HCT116 (cell line): ENCODE data around the gene USP28. TPM values are rescaled to one million over a fixed set of nuclear protein-coding genes. Genes with fewer than 3 reads are reported as not detected.

Source experiments
- ATAC-seq: fragments of 200-7000 bp; cut with Tn5 transposase; 2 replicates; pipeline ENCODE4 v1.9.1; 2020; ENCODE audit warnings: mild to moderate bottlenecking, moderate library complexity
- BruUV-seq: library from RNA; stranded (reverse); fragments of 400-500 nt; replicated peaks from 2 replicates; lab custom pipeline; 2021; lab: Mats Ljungman, UMichigan
- CTCF ChIA-PET: fragments of 300-600 bp; sonication (Branson Sonifier 250); formaldehyde crosslinking; loops from one replicate; lab custom pipeline; 2021; ENCODE audit warnings: antibody characterized with exemption; lab: Charles Lee
- POLR2A ChIA-PET: fragments of 300-600, 350-600 bp; sonication (Branson Sonifier 250); formaldehyde crosslinking; loops from one replicate; lab custom pipeline; 2021; ENCODE audit warnings: antibody characterized with exemption; lab: Charles Lee
- RAD21 ChIA-PET, 2 experiments: fragments of 300-600 bp; sonication (Branson Sonifier 250); formaldehyde crosslinking; loops; one replicate each; lab custom pipeline; 2023; ENCODE audit warnings: low total read pairs in 2 of 2; ENCODE audit not compliant: uncharacterized antibody in 2 of 2, unreplicated experiment in 2 of 2, low non-redundant PET in 1 of 2; lab: Charles Lee
- DNase-seq: peaks from one replicate; pipeline ENCODE4 v3.0.0-alpha.2; 2010; ENCODE audit warnings: low read depth, low spot score
- H2AFZ ChIP-seq: fragments of 200-600 bp; shearing (Covaris generic), sonication (generic); 2 replicates; pipeline ENCODE4 v1.6.1; 2017; ENCODE audit warnings: low read depth, mixed run types, mixed read lengths, antibody characterized with exemption, low read length; ENCODE audit not compliant: poor library complexity, severe bottlenecking
- H3K27ac ChIP-seq: 2 replicates; pipeline ENCODE4 v1.5.1; 2012; ENCODE audit warnings: low read depth, low read length
- H3K27me3 ChIP-seq: fragments of 200-600 bp; sonication (generic); 2 replicates; pipeline ENCODE4 v1.6.1; 2016; ENCODE audit warnings: mixed run types, low read length, mixed read lengths; ENCODE audit not compliant: insufficient read depth
- H3K36me3 ChIP-seq, 2 experiments: fragments of 200-500 bp in 1 of 2; fragments of 200-600 bp in 1 of 2; sonication (Bioruptor generic) in 1 of 2; sonication (generic) in 1 of 2; 2 replicates each; pipeline versions ENCODE4 v1.5.1 to v1.6.1; 2014 to 2016; ENCODE audit warnings: low read length in 2 of 2, inconsistent platforms in 1 of 2, mixed read lengths in 1 of 2, mixed run types in 1 of 2; ENCODE audit not compliant: insufficient read depth in 2 of 2, control insufficient read depth in 1 of 2
- H3K4me1 ChIP-seq, 2 experiments: fragments of 200-600 bp in 1 of 2; sonication (generic) in 1 of 2; 2 replicates each; pipeline versions ENCODE4 v1.5.1 to v1.6.1; 2012 to 2017; ENCODE audit warnings: low read length in 2 of 2, inconsistent platforms in 1 of 2, mild to moderate bottlenecking in 1 of 2, mixed read lengths in 1 of 2, mixed run types in 1 of 2, moderate library complexity in 1 of 2; ENCODE audit not compliant: insufficient read depth in 2 of 2, control insufficient read depth in 1 of 2
- H3K4me2 ChIP-seq: fragments of 200-600 bp; sonication (generic); 2 replicates; pipeline ENCODE4 v1.6.1; 2017; ENCODE audit warnings: mixed run types, low read length, mixed read lengths
- H3K4me3 ChIP-seq, 2 experiments: fragments of 200-600 bp in 1 of 2; sonication (generic) in 1 of 2; replicated peaks in 1 of 2; 2 replicates each; pipeline ENCODE4 v1.5.1; 2011 to 2016; ENCODE audit warnings: low read length in 2 of 2, control low read depth in 1 of 2, low read depth in 1 of 2, mild to moderate bottlenecking in 1 of 2, mixed read lengths in 1 of 2, mixed run types in 1 of 2
- H3K79me2 ChIP-seq: fragments of 200-600 bp; sonication (generic); 2 replicates; pipeline ENCODE4 v1.6.1; 2017; ENCODE audit warnings: mild to moderate bottlenecking, mixed run types, low read length, moderate library complexity, mixed read lengths; ENCODE audit not compliant: insufficient read depth
- H3K9ac ChIP-seq: fragments of 200-600 bp; sonication (generic); 2 replicates; pipeline ENCODE4 v1.6.1; 2016; ENCODE audit warnings: low read length, mixed read lengths
- H3K9me2 ChIP-seq: fragments of 200-600 bp; sonication (generic), shearing (Covaris generic); 2 replicates; pipeline ENCODE4 v1.6.1; 2017; ENCODE audit warnings: mixed run types, mild to moderate bottlenecking, moderate library complexity; ENCODE audit not compliant: insufficient read depth
- H3K9me3 ChIP-seq, 2 experiments: fragments of 200-500 bp in 1 of 2; fragments of 200-600 bp in 1 of 2; sonication (Bioruptor generic) in 1 of 2; sonication (generic) in 1 of 2; 2 replicates each; pipeline ENCODE4 v1.6.1; 2014 to 2017; ENCODE audit warnings: low read length in 2 of 2, mixed read lengths in 2 of 2, inconsistent platforms in 1 of 2, low read depth in 1 of 2, mild to moderate bottlenecking in 1 of 2, mixed run types in 1 of 2, moderate library complexity in 1 of 2; ENCODE audit not compliant: control insufficient read depth in 1 of 2, insufficient read depth in 1 of 2
- H4K20me1 ChIP-seq: fragments of 200-600 bp; sonication (generic), shearing (Covaris generic); 2 replicates; pipeline ENCODE4 v1.6.1; 2017; ENCODE audit warnings: mixed run types, mild to moderate bottlenecking, moderate library complexity; ENCODE audit not compliant: insufficient read depth
- ELF1 ChIP-seq: IDR thresholded peaks from 2 replicates; pipeline ENCODE4 v1.6.1; 2012; ENCODE audit warnings: low read depth, borderline replicate concordance
- POLR2A ChIP-seq: IDR thresholded peaks from 2 replicates; pipeline ENCODE4 v1.7.0; 2011; ENCODE audit warnings: borderline replicate concordance; ENCODE audit not compliant: insufficient read depth, insufficient read length; ENCODE audit errors: extremely low read depth
- SIN3A ChIP-seq: IDR thresholded peaks from 2 replicates; pipeline ENCODE4 v1.6.1; 2012; ENCODE audit warnings: low read depth
- SRF ChIP-seq: IDR thresholded peaks from 2 replicates; pipeline ENCODE4 v1.6.1; 2012; ENCODE audit warnings: low read depth
- YY1 ChIP-seq: IDR thresholded peaks from 2 replicates; pipeline ENCODE4 v1.6.1; 2011; ENCODE audit warnings: low read length, low read depth, moderate library complexity, mild to moderate bottlenecking; ENCODE audit not compliant: insufficient replicate concordance; ENCODE audit errors: extremely low read depth
- intact Hi-C: fragments of 100-400 bp; cut with micrococcal nuclease; formaldehyde crosslinking; loops from 2 replicates; pipeline ENCODE4 v1.10.0; 2022
- total RNA-seq: library from RNA; stranded (reverse); gene quantifications from one replicate; pipeline ENCODE4 v1.2.1, GENCODE V29; 2021; ENCODE audit not compliant: unreplicated experiment
- TF ChIP-seq, protein P1 (sequence below): IDR thresholded peaks from 2 replicates; pipeline ENCODE4 v1.6.1; 2012; ENCODE audit warnings: low read depth

USP28 gene
- total RNA-seq, 1 experiment from 2014 or later, result 23.5 TPM

DNA sequence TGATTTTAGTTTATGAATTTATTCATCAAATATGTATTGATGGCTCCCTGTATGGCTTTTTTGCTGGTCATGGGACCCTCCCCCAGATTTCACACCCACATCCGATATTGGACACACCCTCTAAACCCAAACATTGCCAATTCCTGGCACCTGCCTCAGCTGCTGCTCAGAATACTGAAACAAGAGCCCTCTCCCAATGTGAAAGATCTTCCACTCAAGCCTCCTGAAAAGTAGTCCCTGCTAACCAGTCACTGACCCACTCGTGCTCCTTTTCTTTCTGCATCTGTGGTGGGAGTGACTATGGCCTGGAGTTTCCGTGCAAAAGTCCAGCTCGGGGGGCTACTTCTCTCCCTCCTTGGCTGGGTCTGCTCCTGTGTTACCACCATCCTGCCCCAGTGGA lies 95.9 kb downstream of the USP28 start, which contains the start of gene CLDN25:
CLDN25 (plus strand) TSS at position 301 of the 400 bp plus-strand sequence; CDS start at position 301, 0 bp downstream.
- no TSS peak for BruUV-seq
- Histone ChIP-seq H3K27ac (no peak within 1 kb of the TSS), H3K36me3 (no peaks in the 10 kb centered on the region), H3K4me1 (peaks cover 0 to 4% of the 10 kb centered on the region in 2 experiments; a peak in 1 of 4 replicates), H3K9ac (no peak within 1 kb of the TSS), H2AFZ (no peak within 1 kb of the TSS), H3K79me2 (no peaks in the 10 kb centered on the region), H3K9me3 (no peaks in the 10 kb centered on the region), H4K20me1 (no peaks in the 10 kb centered on the region), H3K4me2 (no peak within 1 kb of the TSS), H3K9me2 (no peaks in the 10 kb centered on the region), H3K27me3 (peaks cover 14% of the 10 kb centered on the region), H3K4me3 (no peak within 1 kb of the TSS)
- DNase-seq (no peak), ATAC-seq (no peak)
- CTCF ChIA-PET, result no interaction called here
- TF ChIP-seq POLR2A, result no peak
- TF ChIP-seq, protein P1, sequence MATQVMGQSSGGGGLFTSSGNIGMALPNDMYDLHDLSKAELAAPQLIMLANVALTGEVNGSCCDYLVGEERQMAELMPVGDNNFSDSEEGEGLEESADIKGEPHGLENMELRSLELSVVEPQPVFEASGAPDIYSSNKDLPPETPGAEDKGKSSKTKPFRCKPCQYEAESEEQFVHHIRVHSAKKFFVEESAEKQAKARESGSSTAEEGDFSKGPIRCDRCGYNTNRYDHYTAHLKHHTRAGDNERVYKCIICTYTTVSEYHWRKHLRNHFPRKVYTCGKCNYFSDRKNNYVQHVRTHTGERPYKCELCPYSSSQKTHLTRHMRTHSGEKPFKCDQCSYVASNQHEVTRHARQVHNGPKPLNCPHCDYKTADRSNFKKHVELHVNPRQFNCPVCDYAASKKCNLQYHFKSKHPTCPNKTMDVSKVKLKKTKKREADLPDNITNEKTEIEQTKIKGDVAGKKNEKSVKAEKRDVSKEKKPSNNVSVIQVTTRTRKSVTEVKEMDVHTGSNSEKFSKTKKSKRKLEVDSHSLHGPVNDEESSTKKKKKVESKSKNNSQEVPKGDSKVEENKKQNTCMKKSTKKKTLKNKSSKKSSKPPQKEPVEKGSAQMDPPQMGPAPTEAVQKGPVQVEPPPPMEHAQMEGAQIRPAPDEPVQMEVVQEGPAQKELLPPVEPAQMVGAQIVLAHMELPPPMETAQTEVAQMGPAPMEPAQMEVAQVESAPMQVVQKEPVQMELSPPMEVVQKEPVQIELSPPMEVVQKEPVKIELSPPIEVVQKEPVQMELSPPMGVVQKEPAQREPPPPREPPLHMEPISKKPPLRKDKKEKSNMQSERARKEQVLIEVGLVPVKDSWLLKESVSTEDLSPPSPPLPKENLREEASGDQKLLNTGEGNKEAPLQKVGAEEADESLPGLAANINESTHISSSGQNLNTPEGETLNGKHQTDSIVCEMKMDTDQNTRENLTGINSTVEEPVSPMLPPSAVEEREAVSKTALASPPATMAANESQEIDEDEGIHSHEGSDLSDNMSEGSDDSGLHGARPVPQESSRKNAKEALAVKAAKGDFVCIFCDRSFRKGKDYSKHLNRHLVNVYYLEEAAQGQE, result no peak
- no peak for TF ChIP-seq SIN3A
- TF ChIP-seq SRF, result no peak
- TF ChIP-seq ELF1, result no peak
- no peak for TF ChIP-seq YY1
- RAD21 ChIA-PET, result no interaction called here
- POLR2A ChIA-PET, result no interaction called here
- intact Hi-C loops, result no loop called here
